ENCODE results near the gene GRIP1.

GRIP1 gene

DNA sequence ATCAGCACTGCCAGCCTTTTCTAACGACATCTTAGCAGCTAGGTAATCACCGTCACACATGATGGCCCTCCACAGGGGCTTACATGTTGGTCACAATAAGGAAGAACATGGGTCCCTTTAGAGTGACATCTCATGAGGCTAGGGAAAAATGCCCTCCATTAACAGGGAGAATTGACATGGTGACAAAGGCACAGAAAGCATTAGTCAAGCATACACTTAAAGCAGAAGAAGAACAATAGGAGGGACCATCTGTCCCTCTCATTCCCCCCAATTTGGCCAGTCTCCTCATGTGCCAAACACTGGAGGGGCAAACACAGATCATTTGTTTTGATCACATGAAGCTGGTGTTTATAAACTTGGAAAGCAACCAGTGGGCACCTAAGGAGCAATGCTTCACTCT, 78.0 kb downstream of the GRIP1 start:
- DNase-seq (ENCODE audit: low read depth in 2 of 2): no peak

DNA sequence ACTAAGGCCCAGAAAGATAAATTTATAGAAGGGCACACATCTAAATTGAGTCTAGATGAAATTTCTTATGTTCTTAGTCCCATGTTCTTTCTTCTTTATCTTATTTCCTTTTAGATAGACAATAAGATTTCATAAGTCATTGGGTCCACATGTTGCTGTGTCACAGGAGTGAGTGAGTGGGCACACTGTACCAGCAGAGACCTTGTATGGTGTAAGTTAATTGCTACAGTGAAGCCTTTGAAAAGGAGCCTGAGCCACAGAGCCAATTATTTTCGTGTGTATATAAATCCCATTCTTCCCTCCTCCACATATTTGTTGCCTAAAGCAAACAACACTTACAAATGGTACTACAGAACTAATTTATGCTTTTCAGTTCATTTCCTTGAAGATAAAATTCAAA, 79.1 kb downstream of the GRIP1 start:
- no peak for DNase-seq (ENCODE audit: low read depth in 2 of 2)

GRCh38 chr12:66598608-66599007, 80.3 kb downstream of the GRIP1 start:
- DNase-seq (ENCODE audit: low read depth in 2 of 2): no peak

GRCh38 chr12:66598079-66598478, 80.8 kb downstream of the GRIP1 start:
- DNase-seq (ENCODE audit: low read depth in 2 of 2): no peak

DNA sequence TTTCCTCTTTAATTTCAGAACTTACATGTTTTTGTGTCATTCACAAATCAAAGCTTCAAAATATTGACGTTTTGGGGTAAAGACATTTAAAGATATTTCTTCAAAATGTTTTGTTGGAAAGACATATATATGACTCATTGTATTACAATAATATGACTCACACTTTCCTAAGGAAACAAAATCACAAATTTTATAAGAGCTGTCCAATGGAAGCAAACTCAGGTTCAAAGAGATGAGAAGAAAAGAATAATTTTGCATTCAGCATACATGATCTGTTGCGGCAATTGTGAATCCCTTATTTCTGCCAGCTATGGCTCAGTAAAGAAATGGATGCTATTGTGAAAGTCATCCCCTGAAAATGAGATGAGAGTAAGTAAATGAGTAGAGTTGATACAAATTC, 82.7 kb downstream of the GRIP1 start:
- no peak for DNase-seq (ENCODE audit: low read depth in 2 of 2)

- DNase-seq (ENCODE audit: low read depth in 2 of 2): no peak
Observed at GRCh38 chr12:66594688-66595087, 84.2 kb downstream of the GRIP1 start.

DNA sequence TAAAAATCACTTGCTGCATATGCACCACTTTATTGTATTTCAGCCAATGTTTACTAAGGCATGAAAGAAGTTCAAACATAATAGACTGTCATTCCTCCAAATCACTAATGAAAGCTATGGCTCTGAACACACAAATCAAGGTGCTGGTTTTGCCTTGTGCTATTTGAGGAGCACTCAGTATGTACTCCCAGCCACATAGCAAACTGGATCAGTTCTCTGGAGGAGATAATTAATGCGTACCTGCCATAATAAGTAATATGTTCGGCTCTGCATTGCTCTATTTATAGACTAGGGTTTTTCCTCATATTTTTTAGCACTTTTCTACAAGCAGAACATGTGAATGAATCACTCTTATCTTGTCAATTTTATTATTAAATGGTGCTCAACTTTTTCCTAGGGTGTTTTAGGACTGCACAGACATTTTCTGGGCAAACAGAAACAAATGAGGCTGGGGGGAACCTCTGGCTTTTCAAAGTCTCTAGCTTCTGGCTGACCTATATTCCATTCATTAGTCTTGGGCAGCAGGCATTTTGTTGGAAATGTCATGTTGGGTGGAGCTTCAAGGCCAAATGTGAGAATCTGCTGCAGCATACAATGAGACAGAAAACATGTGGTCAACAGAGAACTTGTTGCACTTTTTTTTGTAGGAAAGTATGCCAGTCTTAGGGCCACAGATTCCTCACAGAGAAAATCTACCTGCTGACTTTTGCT, 88.4 kb downstream of the GRIP1 start:
- DNase-seq (ENCODE audit: low read depth in 2 of 2): no peak

DNA sequence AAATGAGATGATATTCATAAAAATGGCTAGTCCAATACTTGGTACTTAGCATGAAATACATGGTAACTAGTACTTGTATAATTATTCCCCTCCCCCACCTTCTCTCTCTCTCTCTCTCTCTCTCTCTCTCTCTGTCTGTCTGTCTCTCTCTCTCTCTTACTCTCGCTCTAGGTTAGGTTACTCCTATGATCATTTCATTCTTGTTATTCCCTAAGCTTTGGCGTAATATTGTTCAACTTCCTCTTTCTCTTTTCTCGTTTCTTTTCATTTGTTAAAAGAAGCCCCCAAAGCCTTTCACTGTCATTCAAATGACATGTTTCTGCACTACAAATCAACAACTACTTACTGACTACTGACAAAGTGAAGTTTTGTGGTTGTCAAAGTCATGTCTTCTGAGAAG, 89.8 kb downstream of the GRIP1 start:
- no peak for DNase-seq (ENCODE audit: low read depth in 2 of 2)

GRCh38 chr12:66587912-66588311, 91.0 kb downstream of the GRIP1 start:
- DNase-seq (ENCODE audit: low read depth in 2 of 2): no peak

- DNase-seq (ENCODE audit: low read depth in 2 of 2): no peak
Observed at GRCh38 chr12:66584673-66585072, 94.2 kb downstream of the GRIP1 start.

- no peak for DNase-seq (ENCODE audit: low read depth in 2 of 2)
Observed at GRCh38 chr12:66573605-66574004, 105.3 kb downstream of the GRIP1 start.

DNA sequence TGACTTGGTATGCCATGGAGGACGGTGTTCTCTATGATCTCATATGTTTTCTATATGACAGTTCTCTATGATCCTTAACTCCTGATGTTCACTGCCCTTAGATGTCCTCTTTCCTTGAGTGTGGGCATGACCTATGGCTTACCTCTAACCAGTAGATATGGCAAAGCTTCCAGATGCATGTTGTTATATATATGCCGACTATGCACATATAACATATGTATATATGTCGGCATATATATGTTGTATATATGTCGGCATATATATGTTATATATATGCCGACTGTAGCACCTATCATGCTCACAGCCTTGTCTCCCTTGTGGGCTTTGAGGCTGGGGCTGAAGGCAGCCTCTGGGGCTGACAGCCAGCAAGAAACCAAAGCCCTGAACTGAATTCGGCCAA, 106.0 kb downstream of the GRIP1 start:
- no peak for DNase-seq (ENCODE audit: low read depth in 2 of 2)

GRCh38 chr12:66571361-66571915, 107.4 kb downstream of the GRIP1 start:
- DNase-seq (ENCODE audit: low read depth in 2 of 2): no peak

DNA sequence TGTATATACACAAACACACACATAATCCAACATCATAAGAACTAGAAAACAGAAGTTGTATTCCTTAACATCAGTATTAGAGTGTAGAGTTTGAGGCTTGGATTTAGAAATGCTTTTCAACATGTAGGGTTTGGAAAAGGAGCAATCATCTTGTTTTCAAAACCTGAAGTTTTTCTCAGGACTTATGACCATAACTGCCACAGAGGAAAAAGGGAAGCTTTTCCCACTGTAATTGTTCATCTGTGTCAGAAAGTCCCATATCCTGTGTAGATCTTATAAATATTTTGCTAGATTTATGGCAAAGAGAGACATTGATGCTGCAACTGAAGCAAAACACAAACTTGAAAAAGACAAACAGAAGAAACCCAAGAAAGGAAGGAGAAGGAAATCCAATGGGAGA, 115.7 kb downstream of the GRIP1 start:
- no peak for DNase-seq (ENCODE audit: low read depth in 2 of 2)

DNA sequence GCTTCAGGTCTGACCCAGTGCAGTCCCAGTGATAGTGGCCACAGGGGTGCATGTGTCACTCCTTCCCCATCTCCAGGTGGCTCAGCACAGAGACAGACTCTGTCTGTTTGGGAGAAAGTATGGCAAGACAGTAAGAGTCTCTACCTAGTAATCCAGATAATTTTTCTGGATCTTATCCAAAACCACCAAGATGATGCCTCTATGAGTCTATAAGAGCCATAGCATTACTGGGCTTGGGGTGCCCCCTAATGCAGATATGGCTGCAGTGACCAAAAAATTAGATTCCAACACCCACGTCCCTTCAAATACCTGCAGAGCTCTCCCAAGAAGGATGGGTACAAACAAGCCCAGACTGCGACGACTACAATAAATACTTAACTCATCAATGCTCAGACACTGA, 123.8 kb downstream of the GRIP1 start:
- no peak for DNase-seq (ENCODE audit: low read depth in 2 of 2)

GRCh38 chr12:66552716-66553115, 126.2 kb downstream of the GRIP1 start:
- DNase-seq (ENCODE audit: low read depth in 2 of 2): no peak

DNA sequence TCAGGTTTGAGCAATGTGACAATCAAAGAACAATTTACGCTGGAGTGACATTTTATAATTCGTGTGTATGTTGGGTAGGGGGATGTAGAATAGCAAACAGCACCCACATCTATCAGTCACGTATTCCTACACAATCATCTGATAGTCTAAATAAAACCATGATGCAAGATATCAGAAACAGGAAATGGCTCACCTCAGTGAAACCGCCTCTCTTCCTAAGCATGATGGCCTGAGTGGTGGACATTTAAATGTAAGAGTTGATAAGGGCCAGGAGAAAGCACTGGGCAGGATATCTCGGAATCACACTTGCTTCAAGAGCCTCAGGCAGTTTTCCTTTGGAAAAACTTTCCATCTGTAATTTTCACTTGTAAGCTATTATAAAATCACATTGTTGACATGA, 128.2 kb downstream of the GRIP1 start:
- no peak for DNase-seq (ENCODE audit: low read depth in 2 of 2)

- no peak for DNase-seq (ENCODE audit: low read depth in 2 of 2)
Observed at GRCh38 chr12:66549050-66549389, 129.9 kb downstream of the GRIP1 start.

GRCh38 chr12:66548338-66549049, 130.4 kb downstream of the GRIP1 start:
- DNase-seq (ENCODE audit: low read depth in 2 of 2): no peak

DNA sequence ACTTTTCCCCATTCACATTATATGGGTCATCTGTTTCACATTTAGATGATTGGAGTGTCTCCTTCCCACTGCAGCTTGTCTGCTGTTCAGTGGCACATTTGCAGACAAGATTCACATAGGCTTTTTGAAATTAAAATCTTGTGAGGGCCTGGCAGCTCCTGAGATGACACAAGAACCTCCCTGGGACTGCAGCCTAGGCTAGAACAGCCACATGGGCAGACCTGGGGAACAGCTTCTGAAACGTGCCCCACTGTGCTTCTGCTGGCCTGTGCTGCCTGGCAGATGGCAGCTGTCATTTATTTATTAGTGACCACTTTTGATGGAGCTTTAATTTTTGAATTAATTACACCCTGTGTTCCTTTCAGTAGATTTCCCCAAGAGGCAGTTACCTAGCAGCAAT, 137.4 kb downstream of the GRIP1 start:
- no peak for DNase-seq (ENCODE audit: low read depth in 2 of 2)

- DNase-seq (ENCODE audit: low read depth in 2 of 2): no peak
Observed at GRCh38 chr12:66539431-66539830, 139.4 kb downstream of the GRIP1 start.

GRCh38 chr12:66538970-66539369, 139.9 kb downstream of the GRIP1 start:
- no peak for DNase-seq (ENCODE audit: low read depth in 2 of 2)

GRCh38 chr12:66537876-66538275, 141.0 kb downstream of the GRIP1 start:
- DNase-seq (ENCODE audit: low read depth in 2 of 2): no peak

Data from stimulated activated CD8-positive, alpha-beta memory T cell treated with anti-CD3 and anti-CD28 coated beads, Interleukin-2, amount 100 ng/mL, for 48 hours (primary cell).